ENCODE data around the gene DKC1.

The DKC1 gene

GRCh38 chrX:154791939-154792338, 29.3 kb downstream of the DKC1 start:
- H3K4me2 ChIP-seq (ENCODE audit: low read length): no peak overlapping the region
- TF ChIP-seq CTCF (IDR thresholded peaks at IDR 0.05; ENCODE audit: low read length) (no peak), EZH2 (IDR thresholded peaks at IDR 0.05; ENCODE audit: borderline replicate concordance, low read length) (no peak)
- H3K9ac ChIP-seq (ENCODE audit: low read length): no peak overlapping the region
- H3K9me2 ChIP-seq (ENCODE audit: low read depth, low read length): no peaks in the 10 kb centered on the region
- no peaks in the 10 kb centered on the region for H3K4me1 ChIP-seq (ENCODE audit: insufficient read depth, low read length, severe bottlenecking)
- no peaks in the 10 kb centered on the region for H3F3A ChIP-seq (ENCODE audit: insufficient read depth, low read length)
- H3K9me3 ChIP-seq (ENCODE audit: low read length): no peaks in the 10 kb centered on the region
- no peaks in the 10 kb centered on the region for H3K79me2 ChIP-seq (ENCODE audit: insufficient read depth, low read length)
- H3K27ac ChIP-seq (ENCODE audit: low read depth, low read length, poor library complexity, severe bottlenecking): no peak overlapping the region
- no peaks in the 10 kb centered on the region for H3K27me3 ChIP-seq (ENCODE audit: insufficient read depth, low read length)
- H4K20me1 ChIP-seq (ENCODE audit: insufficient read depth, low read length): no peaks in the 10 kb centered on the region
- no peak overlapping the region for H3K4me3 ChIP-seq (ENCODE audit: low read depth, low read length, poor library complexity, severe bottlenecking)
- no peaks in the 10 kb centered on the region for H3K36me3 ChIP-seq (ENCODE audit: insufficient read depth, low read length)
- H2AFZ ChIP-seq (ENCODE audit: low read length): no peak overlapping the region

GRCh38 chrX:154793084-154793795, 30.6 kb downstream of the DKC1 start:
- Histone ChIP-seq H3K9me2 (ENCODE audit: low read depth, low read length) (no peaks in the 10 kb centered on the region), H3K4me1 (ENCODE audit: insufficient read depth, low read length, severe bottlenecking) (no peaks in the 10 kb centered on the region), H4K20me1 (ENCODE audit: insufficient read depth, low read length) (no peaks in the 10 kb centered on the region), H2AFZ (ENCODE audit: low read length) (no peak overlapping the region), H3K79me2 (ENCODE audit: insufficient read depth, low read length) (no peaks in the 10 kb centered on the region), H3K27ac (ENCODE audit: low read depth, low read length, poor library complexity, severe bottlenecking) (no peak overlapping the region), H3K4me2 (ENCODE audit: low read length) (no peak overlapping the region), H3K36me3 (ENCODE audit: insufficient read depth, low read length) (no peaks in the 10 kb centered on the region), H3K9me3 (ENCODE audit: low read length) (no peaks in the 10 kb centered on the region), H3F3A (ENCODE audit: insufficient read depth, low read length) (no peaks in the 10 kb centered on the region), H3K27me3 (ENCODE audit: insufficient read depth, low read length) (no peaks in the 10 kb centered on the region), H3K9ac (ENCODE audit: low read length) (no peak overlapping the region), H3K4me3 (ENCODE audit: low read depth, low read length, poor library complexity, severe bottlenecking) (no peak overlapping the region)
- TF ChIP-seq CTCF (IDR thresholded peaks at IDR 0.05; ENCODE audit: low read length): no peak
- TF ChIP-seq EZH2 (IDR thresholded peaks at IDR 0.05; ENCODE audit: borderline replicate concordance, low read length): no peak

DNA sequence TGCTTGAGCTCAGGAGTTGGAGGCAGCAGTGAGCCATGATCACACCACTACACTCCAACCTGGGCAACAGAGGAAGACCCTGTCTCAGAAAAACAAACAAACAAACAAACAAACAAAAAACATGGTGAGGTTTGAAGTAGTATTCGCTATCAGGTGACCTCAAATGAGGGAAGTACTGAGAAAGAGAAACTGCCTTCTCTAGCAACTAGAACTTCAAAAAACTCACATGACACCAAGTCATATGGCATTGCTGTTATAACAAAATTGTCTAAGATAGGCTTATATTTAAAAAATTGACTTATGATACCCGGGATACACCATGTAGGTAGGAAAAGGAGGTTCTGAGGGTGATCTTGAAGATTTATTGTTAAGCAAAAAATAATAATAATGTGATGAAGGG, 32.4 kb downstream of the DKC1 start:
- H3K27ac ChIP-seq (ENCODE audit: low read depth, low read length, poor library complexity, severe bottlenecking): no peak overlapping the region

More for the DNA sequence above, 32.4 kb downstream of the DKC1 start:
- Histone ChIP-seq H3K79me2 (ENCODE audit: insufficient read depth, low read length) (no peaks in the 10 kb centered on the region), H3K27me3 (ENCODE audit: insufficient read depth, low read length) (no peaks in the 10 kb centered on the region), H4K20me1 (ENCODE audit: insufficient read depth, low read length) (no peaks in the 10 kb centered on the region), H2AFZ (ENCODE audit: low read length) (no peak overlapping the region), H3K9ac (ENCODE audit: low read length) (no peak overlapping the region), H3K9me2 (ENCODE audit: low read depth, low read length) (no peaks in the 10 kb centered on the region), H3F3A (ENCODE audit: insufficient read depth, low read length) (no peaks in the 10 kb centered on the region), H3K9me3 (ENCODE audit: low read length) (no peaks in the 10 kb centered on the region), H3K4me1 (ENCODE audit: insufficient read depth, low read length, severe bottlenecking) (peaks cover 9% of the 10 kb centered on the region), H3K4me2 (ENCODE audit: low read length) (no peak overlapping the region), H3K4me3 (ENCODE audit: low read depth, low read length, poor library complexity, severe bottlenecking) (no peak overlapping the region), H3K36me3 (ENCODE audit: insufficient read depth, low read length) (no peaks in the 10 kb centered on the region)
- TF ChIP-seq CTCF (IDR thresholded peaks at IDR 0.05; ENCODE audit: low read length): no peak

Data from OCI-LY1 (cell line).